Cortex of kidney (tissue), 1 donor: Measurements from ENCODE around the gene ZNF185.
"Not testable (repeated sequence)": the region's sequence is repeated elsewhere in the genome, so short reads cannot be mapped to it uniquely, and the experiment has no call there.

ENCODE experiments used
- DNase-seq: peaks from one replicate; lab custom pipeline; 2025; lab: John Stamatoyannopoulos, UW

The ZNF185 gene

GRCh38 chrX:152895724-152896420 lies 2.0 kb upstream of the ZNF185 start:
- no peak for DNase-seq

DNA sequence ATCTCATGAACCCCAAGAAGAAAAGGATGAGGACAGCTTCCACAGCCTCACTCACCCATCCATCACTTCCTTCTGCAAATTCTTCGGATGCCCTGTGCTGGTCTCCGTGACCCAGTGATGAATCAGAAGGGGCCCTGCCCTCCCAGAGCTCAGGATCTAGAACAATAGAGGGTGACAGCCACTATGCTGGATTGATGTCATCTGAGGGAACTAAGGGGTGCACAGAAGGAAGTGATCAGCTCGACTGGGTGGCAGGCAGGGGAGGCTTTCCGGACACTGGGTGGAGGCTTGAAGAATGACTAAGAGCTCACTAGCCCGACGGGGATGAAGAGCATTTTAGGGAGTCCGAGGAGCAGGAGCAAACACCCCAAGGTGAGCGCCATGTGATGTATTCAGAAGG lies 1.4 kb upstream of the ZNF185 start:
- no peak for DNase-seq

GRCh38 chrX:152898442-152898841 lies 575 bp downstream of the ZNF185 start:
- no peak for DNase-seq

GRCh38 chrX:152899111-152899873 lies 1.4 kb downstream of the ZNF185 start:
- no peak for DNase-seq

- no peak for DNase-seq
Observed at GRCh38 chrX:152899874-152900719, 2.2 kb downstream of the ZNF185 start.

DNA sequence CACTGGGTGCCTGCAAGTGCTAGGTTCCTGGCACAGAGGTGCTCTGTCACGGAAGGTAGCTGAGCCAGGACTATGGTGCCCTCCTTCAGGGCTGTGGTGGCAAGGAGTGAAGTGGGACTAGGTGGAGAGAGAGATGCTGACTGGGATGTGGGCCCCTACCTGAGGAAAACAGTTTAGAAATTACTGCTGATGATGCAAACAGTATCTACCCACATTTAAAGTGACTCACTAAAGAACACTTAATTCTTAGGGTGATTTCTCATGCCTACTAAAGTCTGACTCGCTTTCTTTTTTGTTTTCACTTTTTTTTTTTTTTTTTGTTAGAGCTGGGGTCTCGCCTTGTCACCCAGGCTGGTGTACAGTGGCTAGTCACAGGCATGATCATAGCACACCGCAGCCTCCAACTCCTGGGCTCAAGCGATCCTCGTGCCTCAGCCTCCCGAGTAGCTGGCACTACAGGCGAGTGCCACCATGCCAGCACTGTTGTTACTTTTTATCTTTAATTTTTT lies 3.1 kb downstream of the ZNF185 start:
- no peak for DNase-seq

GRCh38 chrX:152901816-152902501 lies 4.1 kb downstream of the ZNF185 start:
- DNase-seq = no peak

DNA sequence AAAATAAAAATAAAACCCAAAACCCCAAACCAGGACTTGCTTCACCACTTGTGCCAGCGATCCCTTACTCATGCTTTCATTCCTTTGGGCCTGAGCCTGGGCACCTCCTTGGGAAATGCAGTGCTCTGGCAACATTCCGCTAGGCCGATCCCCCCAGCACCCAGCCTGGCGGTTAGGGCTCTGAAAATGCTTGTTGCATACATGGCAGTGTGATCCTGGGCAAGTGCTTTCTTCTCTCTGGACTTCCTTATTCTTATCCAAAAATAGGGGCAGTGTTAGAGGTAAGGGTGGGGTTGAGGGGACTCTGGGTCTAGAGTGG lies 4.6 kb downstream of the ZNF185 start:
- DNase-seq = no peak

GRCh38 chrX:152903589-152903988 lies 5.7 kb downstream of the ZNF185 start:
- DNase-seq = no peak

DNA sequence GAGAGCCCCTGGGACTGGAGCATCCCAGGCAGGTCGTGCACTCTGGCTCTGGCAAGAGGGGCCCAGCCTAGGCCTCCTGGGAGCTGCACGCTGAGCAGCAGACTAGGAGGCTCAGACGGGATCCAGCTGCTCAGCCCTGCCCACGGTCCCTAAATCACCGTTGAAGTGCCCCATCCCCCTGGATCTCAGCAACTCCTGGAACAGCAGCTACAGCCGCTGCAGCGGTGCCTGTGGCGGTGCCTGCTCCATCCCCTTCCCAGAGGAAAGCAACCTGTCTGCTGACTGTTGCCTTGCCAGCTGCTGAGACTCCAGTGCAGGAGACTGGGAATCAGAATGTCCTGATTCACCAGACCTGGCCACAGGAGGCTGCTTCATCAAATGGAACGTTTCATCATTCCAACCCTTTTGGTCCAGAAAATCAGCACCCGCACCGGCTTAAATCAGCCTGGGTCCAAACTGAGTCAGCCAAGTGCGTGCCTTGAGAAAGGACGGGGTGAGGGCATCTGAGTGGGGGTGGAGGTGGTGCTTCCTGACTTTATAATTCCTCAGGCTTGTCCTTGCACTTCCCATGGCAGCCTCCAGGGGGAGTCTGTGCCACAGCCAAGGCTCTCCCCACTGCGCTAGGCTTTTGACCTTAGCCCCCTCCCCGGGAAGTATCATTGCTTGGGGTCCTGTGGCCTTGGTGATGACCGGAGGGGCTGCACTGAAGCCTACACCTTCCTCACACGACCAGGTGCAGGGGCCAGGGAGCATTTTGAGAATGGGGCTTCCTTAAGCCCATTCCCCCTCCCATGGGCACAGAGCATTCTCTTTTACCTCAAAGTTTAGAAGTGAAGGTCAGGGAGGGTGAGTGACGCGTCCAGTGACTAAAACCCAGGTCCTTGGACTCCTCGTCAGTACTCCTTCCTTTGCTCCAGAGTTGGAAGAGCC lies 6.5 kb downstream of the ZNF185 start:
- no peak for DNase-seq

DNA sequence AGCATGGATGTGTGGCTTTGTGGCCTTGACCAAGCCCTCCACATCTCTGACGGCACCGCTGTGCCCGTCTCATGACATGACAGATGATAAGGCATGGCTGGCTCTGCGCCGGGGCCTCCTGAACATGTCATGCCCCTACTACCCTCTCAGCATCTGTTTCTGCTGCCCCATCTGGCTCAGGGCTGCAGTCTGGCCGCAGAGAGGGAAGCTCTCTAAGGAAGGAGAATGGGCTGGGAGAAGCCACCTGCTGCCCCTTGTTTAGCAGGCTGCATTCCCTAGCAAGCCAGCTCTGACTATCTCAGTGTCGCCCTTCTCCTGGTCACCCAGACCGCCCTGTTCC lies 7.2 kb downstream of the ZNF185 start:
- DNase-seq = no peak

DNA sequence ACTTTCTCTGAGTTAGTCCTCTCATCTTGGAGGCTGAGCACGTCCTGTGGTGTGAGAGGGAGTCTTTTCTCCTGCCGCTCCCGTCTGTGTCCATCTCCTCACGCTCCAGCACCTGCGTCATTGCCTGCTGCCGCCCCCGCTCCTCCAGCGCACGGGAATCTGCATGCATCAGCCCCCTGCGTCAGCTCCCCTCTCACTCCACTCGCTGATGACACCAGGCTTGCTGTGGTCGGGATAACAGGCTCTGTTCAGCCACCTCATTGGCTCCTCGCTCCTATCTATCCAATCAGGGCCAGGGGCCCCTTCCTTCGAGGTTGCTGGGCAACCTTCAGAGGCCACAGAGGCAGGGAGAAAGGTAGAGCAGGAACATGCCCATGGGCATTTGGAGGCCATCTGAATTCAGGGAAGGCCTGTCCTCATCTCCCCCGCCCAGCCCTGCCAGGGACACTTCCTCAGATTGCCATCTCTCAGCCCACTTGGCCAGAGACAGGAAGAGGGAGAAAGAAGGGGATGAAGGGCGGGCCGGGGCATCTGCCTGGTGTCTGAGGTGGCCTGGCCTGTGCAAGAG lies 9.3 kb downstream of the ZNF185 start:
- DNase-seq = no peak

DNA sequence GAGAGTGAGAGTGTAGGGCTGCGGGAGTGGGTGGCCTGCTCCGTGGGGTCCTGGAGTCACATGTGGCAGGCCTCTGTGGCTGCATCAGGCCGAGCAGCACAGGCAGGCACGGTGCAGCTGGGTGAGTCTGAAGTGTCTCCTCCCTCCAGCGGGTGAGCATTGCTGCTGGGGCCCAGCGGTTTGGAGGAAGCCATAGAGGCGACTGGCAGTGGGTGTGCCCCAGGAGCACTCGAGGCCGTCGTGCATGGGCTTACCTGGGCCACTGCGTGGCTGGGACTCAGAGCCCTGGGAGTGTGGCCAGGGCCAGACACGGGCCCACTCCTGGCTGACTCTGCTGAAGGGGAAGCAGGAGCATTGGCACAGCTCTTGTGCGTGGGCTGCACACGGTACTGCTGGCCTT lies 10.6 kb downstream of the ZNF185 start:
- no peak for DNase-seq

GRCh38 chrX:152910018-152910417 lies 12.2 kb downstream of the ZNF185 start:
- DNase-seq = not testable (repeated sequence)

DNA sequence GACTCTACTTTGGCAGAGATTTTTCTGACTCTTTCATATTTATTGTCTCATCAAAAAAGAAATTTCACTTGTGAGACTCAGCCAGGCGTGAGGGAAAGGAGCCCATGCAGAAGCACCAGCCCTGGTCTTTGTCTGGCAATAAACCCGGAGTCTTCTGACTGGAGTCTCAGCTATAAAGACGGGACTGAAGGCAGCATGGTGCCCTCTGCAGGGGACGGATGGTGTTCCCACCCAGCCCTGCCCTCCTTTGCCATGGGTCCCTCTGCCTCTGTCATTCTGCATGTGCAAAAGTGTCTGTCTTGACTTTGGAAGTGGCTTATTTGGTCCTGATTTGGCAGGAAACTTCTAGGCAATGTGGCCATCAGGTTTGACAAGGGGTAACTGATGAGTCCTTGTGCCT lies 14.2 kb downstream of the ZNF185 start:
- no peak for DNase-seq

- DNase-seq = no peak
Observed at GRCh38 chrX:152912641-152913040, 14.8 kb downstream of the ZNF185 start.

DNA sequence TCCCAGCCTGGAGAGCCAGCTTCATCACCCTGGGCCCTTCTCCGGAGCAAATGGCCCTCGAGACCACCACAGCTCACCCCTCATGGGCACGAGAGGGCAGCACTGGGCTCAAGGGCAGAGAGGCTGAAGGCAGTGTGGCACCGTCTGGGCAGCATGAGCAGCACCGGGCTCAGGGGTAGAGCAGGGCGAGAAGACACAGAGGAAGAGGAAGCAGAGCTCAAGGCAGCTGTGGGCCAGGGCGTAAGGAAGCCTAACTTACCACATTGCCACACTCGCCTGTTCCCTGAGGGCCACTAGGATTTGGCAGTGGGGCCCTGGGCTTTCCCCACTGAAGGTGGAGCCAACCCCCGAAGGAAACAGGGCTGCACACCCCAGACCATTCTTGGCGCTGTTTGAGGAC lies 15.5 kb downstream of the ZNF185 start:
- DNase-seq = no peak

DNA sequence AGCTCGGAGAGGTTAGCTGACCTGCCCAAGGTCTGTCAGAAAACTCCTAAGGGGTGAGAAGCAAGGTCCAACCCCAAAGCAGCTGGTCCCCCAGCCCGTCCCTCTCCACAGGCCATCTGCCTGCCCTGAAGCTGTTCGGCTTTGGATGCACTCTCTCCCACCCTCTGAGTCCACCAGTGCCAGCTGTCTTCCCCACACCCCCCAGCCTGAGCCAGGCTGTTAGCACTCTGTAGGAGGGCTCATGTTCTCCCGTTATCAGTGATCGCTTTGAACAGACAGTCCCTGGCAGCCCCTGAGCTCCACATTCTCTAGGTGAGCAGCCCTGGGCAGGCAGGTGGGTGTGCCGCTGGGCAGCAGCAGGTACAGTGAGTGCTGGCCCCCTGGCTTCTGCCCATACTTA lies 16.0 kb downstream of the ZNF185 start:
- DNase-seq = no peak

DNA sequence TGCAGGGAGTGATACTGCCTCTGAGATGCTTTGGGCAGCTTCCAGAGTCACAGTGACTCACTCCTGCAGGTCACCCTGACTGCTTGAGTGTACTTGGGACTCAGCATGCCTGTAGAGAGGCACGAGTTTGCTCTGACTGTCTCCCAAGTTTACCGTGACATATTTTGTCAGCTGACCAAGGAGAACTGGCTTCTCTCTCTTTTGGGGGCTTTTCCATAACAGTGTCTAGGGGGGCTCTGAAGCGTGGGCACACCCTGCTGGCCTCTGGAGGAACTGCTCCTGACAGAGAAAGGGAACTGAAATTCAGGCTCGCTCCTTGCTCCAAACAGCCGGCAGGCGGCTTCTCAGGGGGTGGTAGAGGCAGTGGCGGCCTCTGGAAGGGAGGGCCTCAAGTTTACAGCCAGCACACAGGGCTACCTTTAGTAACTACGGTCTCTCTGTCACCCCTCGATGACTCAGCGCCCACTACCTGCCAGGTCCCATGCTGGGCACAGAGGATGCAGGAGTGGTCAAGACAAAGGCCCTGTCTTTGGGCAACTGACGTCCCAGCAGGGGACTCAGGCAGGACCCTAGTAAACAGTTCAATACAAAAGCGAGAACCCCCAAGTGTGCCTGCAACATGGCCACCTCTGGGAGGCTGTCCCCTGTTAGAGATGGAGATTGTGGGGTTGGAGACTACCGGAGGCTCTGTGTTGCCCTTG lies 17.8 kb downstream of the ZNF185 start:
- DNase-seq = no peak
